Measurements from ENCODE around the gene ETS1.

ETS1 gene

GRCh38 chr11:128535468-128536457 is 51.6 kb downstream of the ETS1 start:
- DNase-seq (ENCODE audit: low spot score), result no peak

- DNase-seq (ENCODE audit: low spot score), result no peak
Measured at GRCh38 chr11:128533472-128533871, 53.9 kb downstream of the ETS1 start.

- DNase-seq (ENCODE audit: low spot score), result no peak
Measured at GRCh38 chr11:128532572-128533091, 54.7 kb downstream of the ETS1 start.

- no peak for DNase-seq (ENCODE audit: low spot score)
Measured at GRCh38 chr11:128532016-128532571, 55.3 kb downstream of the ETS1 start.

GRCh38 chr11:128531588-128531987 is 55.8 kb downstream of the ETS1 start:
- no peak for DNase-seq (ENCODE audit: low spot score)

GRCh38 chr11:128530118-128531074 is 57.0 kb downstream of the ETS1 start:
- peak; percentile 84 for DNase-seq (ENCODE audit: low spot score)

GRCh38 chr11:128528294-128528693 is 59.1 kb downstream of the ETS1 start:
- DNase-seq (ENCODE audit: low spot score), result no peak

GRCh38 chr11:128527046-128527445 is 60.3 kb downstream of the ETS1 start:
- DNase-seq (ENCODE audit: low spot score), result no peak

- DNase-seq (ENCODE audit: low spot score), result no peak
Measured at GRCh38 chr11:128525411-128526243, 61.7 kb downstream of the ETS1 start.

- DNase-seq (ENCODE audit: low spot score), result no peak
Measured at GRCh38 chr11:128524172-128524571, 63.2 kb downstream of the ETS1 start.

GRCh38 chr11:128523641-128524040 is 63.7 kb downstream of the ETS1 start:
- DNase-seq (ENCODE audit: low spot score), result no peak

GRCh38 chr11:128522943-128523518 is 64.3 kb downstream of the ETS1 start:
- DNase-seq (ENCODE audit: low spot score), result no peak

- DNase-seq (ENCODE audit: low spot score), result peak; percentile 94
Measured at GRCh38 chr11:128522055-128522942, 65.1 kb downstream of the ETS1 start.

- DNase-seq (ENCODE audit: low spot score), result no peak
Measured at GRCh38 chr11:128521682-128522054, 65.7 kb downstream of the ETS1 start.

- no peak for DNase-seq (ENCODE audit: low spot score)
Measured at GRCh38 chr11:128520888-128521681, 66.3 kb downstream of the ETS1 start.

- no peak for DNase-seq (ENCODE audit: low spot score)
Measured at GRCh38 chr11:128520206-128520887, 67.0 kb downstream of the ETS1 start.

- DNase-seq (ENCODE audit: low spot score), result no peak
Measured at GRCh38 chr11:128519338-128519737, 68.0 kb downstream of the ETS1 start.

- no peak for DNase-seq (ENCODE audit: low spot score)
Measured at GRCh38 chr11:128518493-128519207, 68.7 kb downstream of the ETS1 start.
